ENCODE results near the gene NLRC3. TPM values are rescaled to one million over a fixed set of nuclear protein-coding genes. Genes with fewer than 3 reads are reported as not detected.
"Not testable (repeated sequence)": the region's sequence is repeated elsewhere in the genome, so short reads cannot be mapped to it uniquely, and the experiment has no call there.

The NLRC3 gene
- total RNA-seq, 2 experiments from 2014 or later: 14.4 TPM

- peaks cover 4% of the 10 kb centered on the region for H3K4me1 Mint-ChIP-seq (ENCODE audit: low read depth)
- no peak for DNase-seq
- peaks cover 13% of the 10 kb centered on the region for H3K36me3 Mint-ChIP-seq (ENCODE audit: low read depth)
- no peaks in the 10 kb centered on the region for H3K9me3 Mint-ChIP-seq
- CTCF ChIA-PET: no interaction called here
- intact Hi-C loops (cut with micrococcal nuclease): loop anchor here (5.0 kb wide), 1 partner anchor 139 kb away; no protein-coding TSS in a partner anchor
- H3K27ac Mint-ChIP-seq: no peak overlapping the region
- no peak overlapping the region for H3K4me3 Mint-ChIP-seq
- no peaks in the 10 kb centered on the region for H3K27me3 Mint-ChIP-seq (ENCODE audit: low read depth)
Observed at GRCh38 chr16:3528406-3528805, 48.8 kb downstream of the NLRC3 start.

- H3K9me3 Mint-ChIP-seq; H3K4me1 Mint-ChIP-seq (ENCODE audit: low read depth); H3K4me3 Mint-ChIP-seq; H3K27me3 Mint-ChIP-seq (ENCODE audit: low read depth); H3K27ac Mint-ChIP-seq: not testable (repeated sequence)
- H3K36me3 Mint-ChIP-seq (ENCODE audit: low read depth): peaks cover 17% of the 10 kb centered on the region
- intact Hi-C loops (cut with micrococcal nuclease): loop anchor here (1.0 to 5.0 kb wide), 3 partner anchors 50 to 140 kb away; partner anchors contain the start of genes NLRC3 and SLX4
- DNase-seq: peak; percentile 76
- CTCF ChIA-PET: interaction anchor here (0.6 to 1.6 kb wide), 4 partner anchors 18 to 410 kb away, joined by 3 to 5 read pairs (median 4); no protein-coding TSS in a partner anchor
Observed at GRCh38 chr16:3527216-3527829, 49.9 kb downstream of the NLRC3 start.

DNA sequence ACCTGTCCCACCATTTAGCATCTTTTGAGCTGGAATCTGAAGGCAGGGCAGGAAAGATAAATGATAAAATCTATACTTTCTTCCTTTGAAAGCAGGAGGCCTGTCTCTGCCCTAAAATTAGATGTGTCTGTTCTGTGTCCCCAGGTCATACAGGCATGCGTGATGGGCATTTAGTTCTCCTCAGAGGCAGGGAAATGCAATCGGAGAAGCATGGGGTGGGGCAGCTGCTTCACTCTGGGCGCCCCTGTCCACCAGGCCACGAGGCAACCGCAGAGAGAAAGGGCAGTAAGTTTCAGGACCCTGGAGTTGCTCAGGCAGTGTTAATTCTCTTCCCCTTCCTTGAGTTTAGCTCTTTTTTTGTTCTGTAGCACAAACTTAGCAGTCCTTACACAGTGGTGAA is 51.3 kb downstream of the NLRC3 start:
- H3K4me1 Mint-ChIP-seq (ENCODE audit: low read depth): peaks cover 4% of the 10 kb centered on the region
- H3K9me3 Mint-ChIP-seq: no peaks in the 10 kb centered on the region
- no peak overlapping the region for H3K27ac Mint-ChIP-seq
- peaks cover 14% of the 10 kb centered on the region for H3K36me3 Mint-ChIP-seq (ENCODE audit: low read depth)
- intact Hi-C loops (cut with micrococcal nuclease): loop anchor here (2.0 to 5.0 kb wide), 2 partner anchors 85 to 141 kb away; partner anchors contain the start of gene SLX4
- H3K27me3 Mint-ChIP-seq (ENCODE audit: low read depth): no peaks in the 10 kb centered on the region
- DNase-seq: no peak
- no peak overlapping the region for H3K4me3 Mint-ChIP-seq
- CTCF ChIA-PET: interaction anchor here (1.3 to 1.6 kb wide), 4 partner anchors 10 to 414 kb away, joined by 3 to 4 read pairs (median 3); no protein-coding TSS in a partner anchor

GRCh38 chr16:3523281-3523680 is 53.9 kb downstream of the NLRC3 start:
- no peaks in the 10 kb centered on the region for H3K9me3 Mint-ChIP-seq
- intact Hi-C loops (cut with micrococcal nuclease): no loop called here
- no peaks in the 10 kb centered on the region for H3K27me3 Mint-ChIP-seq (ENCODE audit: low read depth)
- H3K36me3 Mint-ChIP-seq (ENCODE audit: low read depth): peaks cover 23% of the 10 kb centered on the region
- no peak overlapping the region for H3K4me3 Mint-ChIP-seq
- no peak overlapping the region for H3K27ac Mint-ChIP-seq
- CTCF ChIA-PET: no interaction called here
- peaks cover 4% of the 10 kb centered on the region for H3K4me1 Mint-ChIP-seq (ENCODE audit: low read depth)
- no peak for DNase-seq

- H3K4me1 Mint-ChIP-seq (ENCODE audit: low read depth): peaks cover under 1% of the 10 kb centered on the region
- no peak overlapping the region for H3K4me3 Mint-ChIP-seq
- no peak for DNase-seq
- H3K27me3 Mint-ChIP-seq (ENCODE audit: low read depth): no peaks in the 10 kb centered on the region
- intact Hi-C loops (cut with micrococcal nuclease): no loop called here
- H3K27ac Mint-ChIP-seq: no peak overlapping the region
- peaks cover 32% of the 10 kb centered on the region for H3K36me3 Mint-ChIP-seq (ENCODE audit: low read depth)
- no peaks in the 10 kb centered on the region for H3K9me3 Mint-ChIP-seq
- CTCF ChIA-PET: interaction anchor here (0.6 kb wide), 1 partner anchor 40 kb away, joined by 4 read pairs; no protein-coding TSS in a partner anchor
Observed at GRCh38 chr16:3520841-3521240, 56.4 kb downstream of the NLRC3 start.

- intact Hi-C loops (cut with micrococcal nuclease): no loop called here
- no peak overlapping the region for H3K27ac Mint-ChIP-seq
- peaks cover 32% of the 10 kb centered on the region for H3K36me3 Mint-ChIP-seq (ENCODE audit: low read depth)
- no peaks in the 10 kb centered on the region for H3K4me1 Mint-ChIP-seq (ENCODE audit: low read depth)
- no peaks in the 10 kb centered on the region for H3K27me3 Mint-ChIP-seq (ENCODE audit: low read depth)
- H3K4me3 Mint-ChIP-seq: no peak overlapping the region
- no peaks in the 10 kb centered on the region for H3K9me3 Mint-ChIP-seq
- CTCF ChIA-PET: no interaction called here
- DNase-seq: no peak
Observed at GRCh38 chr16:3520413-3520812, 56.8 kb downstream of the NLRC3 start.

- no peaks in the 10 kb centered on the region for H3K9me3 Mint-ChIP-seq
- DNase-seq: no peak
- H3K27me3 Mint-ChIP-seq (ENCODE audit: low read depth): no peaks in the 10 kb centered on the region
- CTCF ChIA-PET: interaction anchor here (0.9 kb wide), 1 partner anchor 10 kb away, joined by 3 read pairs; no protein-coding TSS in a partner anchor
- no peak overlapping the region for H3K4me3 Mint-ChIP-seq
- no peak overlapping the region for H3K27ac Mint-ChIP-seq
- intact Hi-C loops (cut with micrococcal nuclease): no loop called here
- no peaks in the 10 kb centered on the region for H3K4me1 Mint-ChIP-seq (ENCODE audit: low read depth)
- peaks cover 29% of the 10 kb centered on the region for H3K36me3 Mint-ChIP-seq (ENCODE audit: low read depth)
Observed at GRCh38 chr16:3519581-3519980, 57.6 kb downstream of the NLRC3 start.

- H3K4me1 Mint-ChIP-seq (ENCODE audit: low read depth): peaks cover 5% of the 10 kb centered on the region
- CTCF ChIA-PET: interaction anchor here (0.9 kb wide), 1 partner anchor 9 kb away, joined by 3 read pairs; no protein-coding TSS in a partner anchor
- intact Hi-C loops (cut with micrococcal nuclease): no loop called here
- no peaks in the 10 kb centered on the region for H3K9me3 Mint-ChIP-seq
- peaks cover 33% of the 10 kb centered on the region for H3K36me3 Mint-ChIP-seq (ENCODE audit: low read depth)
- DNase-seq: no peak
- H3K4me3 Mint-ChIP-seq: no peak overlapping the region
- no peaks in the 10 kb centered on the region for H3K27me3 Mint-ChIP-seq (ENCODE audit: low read depth)
- H3K27ac Mint-ChIP-seq: no peak overlapping the region
Observed at GRCh38 chr16:3518986-3519348, 58.2 kb downstream of the NLRC3 start.

GRCh38 chr16:3518292-3518985 is 58.8 kb downstream of the NLRC3 start:
- Mint-ChIP-seq H3K27ac (no peak overlapping the region), H3K4me1 (ENCODE audit: low read depth) (peaks cover 10% of the 10 kb centered on the region), H3K4me3 (no peak overlapping the region), H3K9me3 (no peaks in the 10 kb centered on the region), H3K27me3 (ENCODE audit: low read depth) (no peaks in the 10 kb centered on the region), H3K36me3 (ENCODE audit: low read depth) (peaks cover 36% of the 10 kb centered on the region)
- DNase-seq: no peak
- CTCF ChIA-PET: no interaction called here
- intact Hi-C loops (cut with micrococcal nuclease): no loop called here

DNA sequence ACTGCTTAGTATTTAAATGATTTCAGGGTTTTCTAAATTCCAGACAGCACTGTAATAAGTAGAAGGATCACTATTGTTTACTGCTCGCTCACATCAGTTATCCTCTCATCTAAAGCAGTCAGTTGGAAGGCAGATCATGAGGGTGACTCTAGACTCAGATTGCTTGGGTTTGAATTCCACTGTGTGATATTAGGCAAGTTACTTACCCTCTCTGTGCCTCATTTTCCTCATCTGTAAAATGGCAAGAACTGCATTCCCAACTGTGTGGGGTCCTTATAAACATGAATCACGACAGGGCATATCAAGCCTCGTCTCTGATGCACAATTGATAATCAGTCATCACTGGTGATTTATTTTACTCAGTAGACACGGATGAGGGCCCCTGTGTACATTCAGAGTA is 61.3 kb downstream of the NLRC3 start:
- DNase-seq: no peak
- CTCF ChIA-PET: no interaction called here
- peaks cover 21% of the 10 kb centered on the region for H3K4me1 Mint-ChIP-seq (ENCODE audit: low read depth)
- no peak overlapping the region for H3K27ac Mint-ChIP-seq
- H3K36me3 Mint-ChIP-seq (ENCODE audit: low read depth): peaks cover 36% of the 10 kb centered on the region
- no peak overlapping the region for H3K4me3 Mint-ChIP-seq
- intact Hi-C loops (cut with micrococcal nuclease): no loop called here
- no peaks in the 10 kb centered on the region for H3K27me3 Mint-ChIP-seq (ENCODE audit: low read depth)
- no peaks in the 10 kb centered on the region for H3K9me3 Mint-ChIP-seq

- Mint-ChIP-seq H3K36me3 (ENCODE audit: low read depth) (peaks cover 37% of the 10 kb centered on the region), H3K4me3 (no peak overlapping the region), H3K27ac (peak overlapping the region; percentile 77), H3K9me3 (no peaks in the 10 kb centered on the region), H3K4me1 (ENCODE audit: low read depth) (peaks cover 33% of the 10 kb centered on the region), H3K27me3 (ENCODE audit: low read depth) (no peaks in the 10 kb centered on the region)
- CTCF ChIA-PET: no interaction called here
- DNase-seq: no peak
- intact Hi-C loops (cut with micrococcal nuclease): no loop called here
Observed at GRCh38 chr16:3514621-3515020, 62.6 kb downstream of the NLRC3 start.

DNA sequence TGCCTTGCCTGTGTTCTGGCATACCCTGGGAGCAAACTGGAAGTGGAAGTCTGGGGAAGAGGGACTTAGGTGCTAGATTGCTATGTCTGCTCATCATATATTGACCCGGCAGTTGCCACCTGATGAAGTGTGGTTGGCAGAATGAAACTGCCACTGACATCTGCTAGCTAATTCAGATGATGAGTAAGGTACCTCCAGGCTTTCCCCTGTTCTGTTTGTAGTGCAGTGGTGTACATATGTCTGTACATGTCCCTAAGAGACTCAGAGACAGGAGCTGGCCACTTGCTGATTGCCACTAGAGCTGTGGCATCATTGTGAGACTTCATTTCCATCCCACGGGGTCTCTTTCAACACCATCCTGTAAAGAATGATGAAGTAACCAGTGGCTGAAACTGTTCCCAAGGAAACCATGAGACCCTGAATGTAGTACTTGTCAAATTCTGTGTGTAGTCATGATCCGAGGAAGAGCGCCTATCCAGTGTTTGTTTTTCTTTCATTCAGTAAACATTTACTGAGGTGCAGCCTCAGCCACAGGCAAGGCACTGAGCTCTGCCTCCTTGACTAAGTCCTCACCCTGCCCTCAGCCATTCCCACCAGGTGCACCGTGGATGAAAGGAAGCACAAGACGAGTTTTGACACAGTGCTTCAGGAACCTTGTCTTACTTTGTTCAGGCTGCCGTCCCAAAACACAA is 63.2 kb downstream of the NLRC3 start:
- DNase-seq: peak; percentile 41
- Mint-ChIP-seq H3K9me3 (no peaks in the 10 kb centered on the region), H3K27me3 (ENCODE audit: low read depth) (no peaks in the 10 kb centered on the region), H3K4me1 (ENCODE audit: low read depth) (peaks cover 39% of the 10 kb centered on the region), H3K4me3 (no peak overlapping the region), H3K36me3 (ENCODE audit: low read depth) (peaks cover 38% of the 10 kb centered on the region), H3K27ac (peak overlapping the region; percentile 77)
- intact Hi-C loops (cut with micrococcal nuclease): no loop called here
- CTCF ChIA-PET: no interaction called here

Measured in activated naive CD4-positive, alpha-beta T cell treated with anti-CD3 and anti-CD28 coated beads for 36 hours (primary cell).